ENCODE measurements around the gene CROCC. TPM values are rescaled to one million over a fixed set of nuclear protein-coding genes. Genes with fewer than 3 reads are reported as not detected.

The CROCC gene
- total and polyA plus RNA-seq, 9 of the 15 experiments (the other 6 are each of a cell fraction or from before 2014, with no cell fraction given): 0.17 to 15.4 (median 7.6) TPM

DNA sequence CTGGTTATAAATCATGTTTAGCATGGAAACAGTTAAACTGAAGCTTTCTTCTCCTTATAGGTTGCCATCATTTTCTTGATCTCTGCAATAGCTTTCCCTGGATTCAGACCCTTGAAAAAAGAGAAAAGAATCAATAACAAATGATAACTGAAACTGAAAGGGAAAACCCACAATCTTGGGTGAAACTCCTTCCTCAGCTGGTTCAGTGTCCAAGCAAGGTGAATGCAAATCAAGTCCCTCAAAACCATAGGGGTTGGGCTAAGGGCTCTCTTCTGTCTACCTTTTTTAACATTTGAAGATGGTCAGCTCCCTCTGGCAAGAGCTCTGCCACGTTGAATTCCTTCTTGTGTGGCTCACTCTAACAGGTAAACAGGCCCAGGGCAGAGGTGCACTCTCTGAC is 97.1 kb downstream of the CROCC start:
- H3K9me3 ChIP-seq (replicated peaks; ENCODE audit: control insufficient read depth, insufficient read depth, low read depth, low read length): no peaks in the 10 kb centered on the region
- 27% methylated on average over 1 of the region's 1 CpG for WGBS (ENCODE audit: insufficient coverage, low coverage, missing lambda C conversion rate)
- ChIA-PET CTCF (ENCODE audit: low intra/inter-chr PET ratio) (no interaction called here), POLR2A (interaction anchor here (0.6 to 1.7 kb wide), 6 partner anchors 9 to 1941 kb away, joined by 3 to 5 read pairs (median 3); no protein-coding TSS in a partner anchor)
- no peak overlapping the region for H2AFZ ChIP-seq (ENCODE audit: low read depth, low read length)
- H3K79me2 ChIP-seq (ENCODE audit: control insufficient read depth, insufficient read depth, low read length): no peaks in the 10 kb centered on the region
- no peaks in the 10 kb centered on the region for H3K9me1 ChIP-seq (ENCODE audit: control insufficient read depth, insufficient read depth, low read length)
- no peak overlapping the region for H3K4me2 ChIP-seq (ENCODE audit: insufficient read depth, low read length)
- intact Hi-C loops (cut with micrococcal nuclease): no loop called here
- no TSS peak for BruUV-seq (replicated peaks)
- peaks cover 4 to 13% of the 10 kb centered on the region in 2 experiments for H3K4me1 ChIP-seq (replicated peaks in 1 of 2; ENCODE audit: control insufficient read depth in 2 of 2, insufficient read depth in 2 of 2, low read length in 2 of 2)
- peaks cover 60% of the 10 kb centered on the region for H3K36me3 ChIP-seq (ENCODE audit: control insufficient read depth, insufficient read depth, low read length)
- in situ Hi-C loops (cut with MboI): no loop called here
- H3K4me3 ChIP-seq: no peak overlapping the region
- no peak overlapping the region for H3K27ac ChIP-seq (ENCODE audit: extremely low read depth, low read depth, low read length)
- ATAC-seq: no peak
- no peaks in the 10 kb centered on the region for H3K27me3 ChIP-seq (ENCODE audit: control insufficient read depth in 2 of 2, insufficient read depth in 2 of 2, low read length in 2 of 2)
- H3K9ac ChIP-seq (ENCODE audit: insufficient read depth in 1 of 2, low read depth in 2 of 2, low read length in 2 of 2): no peak overlapping the region
- DNase-seq (ENCODE audit: extremely low read depth in 1 of 4, low spot score in 3 of 4): no peak
- no peaks in the 10 kb centered on the region for H4K20me1 ChIP-seq (replicated peaks; ENCODE audit: control insufficient read depth, insufficient read depth, low read length)
- FAIRE-seq: no peak
- no peak for TF ChIP-seq ATF1 (CRISPR knock-in tag; IDR thresholded peaks at IDR 0.05)
- TF ChIP-seq ATF1 (tag; IDR thresholded peaks at IDR 0.05): no peak
- TF ChIP-seq RUNX1 (IDR thresholded peaks at IDR 0.05; ENCODE audit: low read depth): no peak
- no peak for TF ChIP-seq SAP30 (IDR thresholded peaks at IDR 0.05; ENCODE audit: borderline replicate concordance, insufficient read depth, low read depth, low read length, poor library complexity, severe bottlenecking)
- TF ChIP-seq, protein P1, sequence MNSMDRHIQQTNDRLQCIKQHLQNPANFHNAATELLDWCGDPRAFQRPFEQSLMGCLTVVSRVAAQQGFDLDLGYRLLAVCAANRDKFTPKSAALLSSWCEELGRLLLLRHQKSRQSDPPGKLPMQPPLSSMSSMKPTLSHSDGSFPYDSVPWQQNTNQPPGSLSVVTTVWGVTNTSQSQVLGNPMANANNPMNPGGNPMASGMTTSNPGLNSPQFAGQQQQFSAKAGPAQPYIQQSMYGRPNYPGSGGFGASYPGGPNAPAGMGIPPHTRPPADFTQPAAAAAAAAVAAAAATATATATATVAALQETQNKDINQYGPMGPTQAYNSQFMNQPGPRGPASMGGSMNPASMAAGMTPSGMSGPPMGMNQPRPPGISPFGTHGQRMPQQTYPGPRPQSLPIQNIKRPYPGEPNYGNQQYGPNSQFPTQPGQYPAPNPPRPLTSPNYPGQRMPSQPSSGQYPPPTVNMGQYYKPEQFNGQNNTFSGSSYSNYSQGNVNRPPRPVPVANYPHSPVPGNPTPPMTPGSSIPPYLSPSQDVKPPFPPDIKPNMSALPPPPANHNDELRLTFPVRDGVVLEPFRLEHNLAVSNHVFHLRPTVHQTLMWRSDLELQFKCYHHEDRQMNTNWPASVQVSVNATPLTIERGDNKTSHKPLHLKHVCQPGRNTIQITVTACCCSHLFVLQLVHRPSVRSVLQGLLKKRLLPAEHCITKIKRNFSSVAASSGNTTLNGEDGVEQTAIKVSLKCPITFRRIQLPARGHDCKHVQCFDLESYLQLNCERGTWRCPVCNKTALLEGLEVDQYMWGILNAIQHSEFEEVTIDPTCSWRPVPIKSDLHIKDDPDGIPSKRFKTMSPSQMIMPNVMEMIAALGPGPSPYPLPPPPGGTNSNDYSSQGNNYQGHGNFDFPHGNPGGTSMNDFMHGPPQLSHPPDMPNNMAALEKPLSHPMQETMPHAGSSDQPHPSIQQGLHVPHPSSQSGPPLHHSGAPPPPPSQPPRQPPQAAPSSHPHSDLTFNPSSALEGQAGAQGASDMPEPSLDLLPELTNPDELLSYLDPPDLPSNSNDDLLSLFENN (IDR thresholded peaks at IDR 0.05; ENCODE audit: low read depth in 2 of 2, low read length in 2 of 2): no peak
- no peak for TF ChIP-seq ARID4B (CRISPR knock-in tag; IDR thresholded peaks at IDR 0.05)
- no peak for TF ChIP-seq HMBOX1 (IDR thresholded peaks at IDR 0.05)
- no peak for TF ChIP-seq RFX7 (CRISPR knock-in tag; IDR thresholded peaks at IDR 0.05)
- no peak for TF ChIP-seq PHF21A (IDR thresholded peaks at IDR 0.05; ENCODE audit: borderline replicate concordance, low read depth)
- TF ChIP-seq SETDB1 (IDR thresholded peaks at IDR 0.05; ENCODE audit: low read length): no peak
- TF ChIP-seq BRD9 (IDR thresholded peaks at IDR 0.05; ENCODE audit: low read depth, partially characterized antibody): no peak
- TF ChIP-seq GABPA (tag; conservative IDR thresholded peaks at IDR 0.05; ENCODE audit: low read depth): no peak
- TF ChIP-seq HNRNPH1 (optimal IDR thresholded peaks at IDR 0.05; ENCODE audit: low read depth, low read length): no peak
- TF ChIP-seq ERF (CRISPR knock-in tag; IDR thresholded peaks at IDR 0.05): no peak
- no peak for TF ChIP-seq GABPB2 (CRISPR knock-in tag; conservative IDR thresholded peaks at IDR 0.05)
- TF ChIP-seq BCL6 (CRISPR knock-in tag; IDR thresholded peaks at IDR 0.05): no peak
